ENCODE data around the gene CHST11. TPM values are rescaled to one million over a fixed set of nuclear protein-coding genes. Genes with fewer than 3 reads are reported as not detected.

CHST11 gene
- total RNA-seq, 4 donors from 2014 or later: 20.8 to 56.7 (median 26.5) TPM

GRCh38 chr12:104416585-104416984 lies 40.2 kb upstream of the CHST11 start:
- DNase-seq (ENCODE audit: low spot score in 2 of 2): no peak

GRCh38 chr12:104419717-104420116 lies 37.0 kb upstream of the CHST11 start:
- Histone ChIP-seq H3K27ac (no peak overlapping the region), H3K9me3 (no peaks in the 10 kb centered on the region), H3K27me3 (no peaks in the 10 kb centered on the region), H3K4me1 (no peaks in the 10 kb centered on the region), H3K36me3 (no peaks in the 10 kb centered on the region), H3K4me3 (no peak overlapping the region)
- no peak for TF ChIP-seq CTCF (IDR thresholded peaks at IDR 0.05)
- TF ChIP-seq EP300 (IDR thresholded peaks at IDR 0.05): no peak
- TF ChIP-seq POLR2A (IDR thresholded peaks at IDR 0.05): no peak
- 82 to 86% methylated on average over 2 of the region's 2 CpGs for WGBS, 2 donors
- DNase-seq (ENCODE audit: low spot score in 2 of 2): no peak

More at GRCh38 chr12:104416585-104416984, 40.2 kb upstream of the CHST11 start:
- TF ChIP-seq POLR2A (IDR thresholded peaks at IDR 0.05) (no peak), EP300 (IDR thresholded peaks at IDR 0.05) (no peak), CTCF (IDR thresholded peaks at IDR 0.05) (no peak)
- Histone ChIP-seq H3K9me3 (no peaks in the 10 kb centered on the region), H3K4me1 (no peaks in the 10 kb centered on the region), H3K27me3 (no peaks in the 10 kb centered on the region), H3K36me3 (no peaks in the 10 kb centered on the region), H3K4me3 (no peak overlapping the region), H3K27ac (no peak overlapping the region)
- WGBS, 2 donors: 0 to 40% methylated on average over 1 of the region's 1 CpG

- H3K27ac ChIP-seq: no peak overlapping the region
- H3K4me1 ChIP-seq: no peaks in the 10 kb centered on the region
- no peak for TF ChIP-seq CTCF (IDR thresholded peaks at IDR 0.05)
- TF ChIP-seq POLR2A (IDR thresholded peaks at IDR 0.05): no peak
- no peak for TF ChIP-seq EP300 (IDR thresholded peaks at IDR 0.05)
- no peaks in the 10 kb centered on the region for H3K27me3 ChIP-seq
- 64 to 67% methylated on average over 2 of the region's 2 CpGs for WGBS, 2 donors
- H3K4me3 ChIP-seq: no peak overlapping the region
- H3K36me3 ChIP-seq: no peaks in the 10 kb centered on the region
- DNase-seq (ENCODE audit: low spot score in 2 of 2): no peak
- no peaks in the 10 kb centered on the region for H3K9me3 ChIP-seq
Measured at GRCh38 chr12:104420868-104421267, 35.9 kb upstream of the CHST11 start.

GRCh38 chr12:104421343-104421742 lies 35.4 kb upstream of the CHST11 start:
- Histone ChIP-seq H3K4me1 (no peaks in the 10 kb centered on the region), H3K27me3 (no peaks in the 10 kb centered on the region), H3K9me3 (no peaks in the 10 kb centered on the region), H3K36me3 (no peaks in the 10 kb centered on the region), H3K27ac (no peak overlapping the region), H3K4me3 (no peak overlapping the region)
- 87 to 94% methylated on average over 2 of the region's 2 CpGs for WGBS, 2 donors
- TF ChIP-seq POLR2A (IDR thresholded peaks at IDR 0.05) (no peak), CTCF (IDR thresholded peaks at IDR 0.05) (no peak), EP300 (IDR thresholded peaks at IDR 0.05) (no peak)
- no peak for DNase-seq (ENCODE audit: low spot score in 2 of 2)

GRCh38 chr12:104422441-104422840 lies 34.3 kb upstream of the CHST11 start:
- DNase-seq (ENCODE audit: low spot score in 2 of 2): no peak
- no peak overlapping the region for H3K27ac ChIP-seq
- TF ChIP-seq CTCF (IDR thresholded peaks at IDR 0.05): no peak
- TF ChIP-seq POLR2A (IDR thresholded peaks at IDR 0.05): no peak
- TF ChIP-seq EP300 (IDR thresholded peaks at IDR 0.05): no peak
- H3K4me1 ChIP-seq: no peaks in the 10 kb centered on the region
- H3K4me3 ChIP-seq: no peak overlapping the region
- WGBS, 2 donors: 31 to 38% methylated on average over 1 of the region's 1 CpG
- H3K36me3 ChIP-seq: no peaks in the 10 kb centered on the region
- no peaks in the 10 kb centered on the region for H3K27me3 ChIP-seq
- H3K9me3 ChIP-seq: no peaks in the 10 kb centered on the region
